Prostate gland (tissue), 2 donors: ENCODE results near the gene MPP2.

Experiments
- CTCF ChIP-seq, 4 experiments: fragments of 200-600 bp in 2 of 4; fragments of 450-650 bp in 2 of 4; sonication (generic) in 2 of 4; IDR thresholded peaks; 1 replicate in 3 of 4; 2 replicates in 1 of 4; pipeline ENCODE4 v1.5.1; 2016 to 2019; ENCODE audit warnings: antibody characterized with exemption in 4 of 4, mild to moderate bottlenecking in 2 of 4, moderate library complexity in 2 of 4
- POLR2A ChIP-seq: fragments of 450-650 bp; IDR thresholded peaks from one replicate; pipeline ENCODE4 v1.6.1; 2016; ENCODE audit warnings: antibody characterized with exemption, mild to moderate bottlenecking
- POLR2AphosphoS5 ChIP-seq: sonication (generic); formaldehyde crosslinking; IDR thresholded peaks from one replicate; pipeline ENCODE4 v1.6.1; 2017; ENCODE audit warnings: antibody characterized with exemption

- no peak for TF ChIP-seq POLR2A
- TF ChIP-seq POLR2AphosphoS5: no peak
- no peak for TF ChIP-seq CTCF (IDR thresholded peaks at IDR 0.05)
These were observed 66.5 kb downstream of the MPP2 start for GRCh38 chr17:43840814-43841213.
